GM19463 (cell line): ENCODE results near the gene PRKAG2.

ENCODE experiments used
- ATAC-seq: cut with Tn5 transposase; IDR thresholded peaks from one replicate; pipeline ENCODE4 v1.9.1; 2021; ENCODE audit warnings: mild to moderate bottlenecking, moderate library complexity; ENCODE audit not compliant: unreplicated experiment

PRKAG2 gene

GRCh38 chr7:151511946-151512345 is 365.0 kb downstream of the PRKAG2 start:
- no peak for ATAC-seq

- ATAC-seq = no peak
These were observed 365.6 kb downstream of the PRKAG2 start for GRCh38 chr7:151511270-151511669.

- ATAC-seq = no peak
These were observed 367.1 kb downstream of the PRKAG2 start for GRCh38 chr7:151509670-151510333.

- ATAC-seq = no peak
These were observed 367.9 kb downstream of the PRKAG2 start for GRCh38 chr7:151508991-151509390.

GRCh38 chr7:151507806-151508205 is 369.1 kb downstream of the PRKAG2 start:
- ATAC-seq = no peak

GRCh38 chr7:151506901-151507382 is 370.0 kb downstream of the PRKAG2 start:
- no peak for ATAC-seq
